Mucosa of descending colon (tissue), 3 donors: ENCODE results near the gene F10. TPM values are rescaled to one million over a fixed set of nuclear protein-coding genes. Genes with fewer than 3 reads are reported as not detected.

ENCODE experiments used
- ATAC-seq: fragments of 200-7000 bp; cut with Tn5 transposase; one replicate; pipeline ENCODE4 v1.9.1; 2020; ENCODE audit warnings: mild to moderate bottlenecking, moderate library complexity
- DNase-seq, 3 donors: peaks; one replicate each; pipeline ENCODE4 v3.0.0-alpha.2; 2020
- H3K36me3 ChIP-seq: fragments of 200-600 bp; one replicate; pipeline ENCODE4 v1.8.0; 2021; ENCODE audit warnings: low read depth, mild to moderate bottlenecking
- H3K4me1 ChIP-seq: fragments of 200-600 bp; one replicate; pipeline ENCODE4 v1.8.0; 2021; ENCODE audit warnings: low read depth, mild to moderate bottlenecking
- H3K4me3 ChIP-seq: fragments of 200-600 bp; one replicate; pipeline ENCODE4 v1.8.0; 2021; ENCODE audit warnings: mild to moderate bottlenecking
- H3K9me3 ChIP-seq: fragments of 200-600 bp; one replicate; pipeline ENCODE4 v1.8.0; 2021; ENCODE audit warnings: mild to moderate bottlenecking
- CTCF ChIP-seq: fragments of 200-600 bp; IDR thresholded peaks from one replicate; pipeline ENCODE4 v1.8.0; 2022; ENCODE audit warnings: antibody characterized with exemption, mild to moderate bottlenecking
- intact Hi-C, 2 donors: fragments of 100-400 bp; cut with DNase I in 1 of 2; cut with micrococcal nuclease in 1 of 2; formaldehyde crosslinking; loops; one replicate each; pipeline versions ENCODE4 v1.11.0 to v1.11.1; 2022; cut with DNase I, micrococcal nuclease
- total RNA-seq, 3 donors: library from RNA; stranded (reverse); fragmentation: NEBNext Ultra II Directional in 2 of 3; extraction: Animal tissue kit (Norgen Biotek cat#: 25700) in 2 of 3; gene quantifications; one replicate each; pipeline versions ENCODE4 v1.2.1 to v1.2.4, GENCODE V29; 2021 to 2023
- donor health status: DM: no; HTN: no; CAD: no; lungs with moderate emphysema.
- donor health status: DM: no; HTN: no; CAD: no.
- donor health status: DM: no; HTN: yes; CAD: no.

The F10 gene
- total RNA-seq, 3 donors from 2014 or later, result 1.3 to 3.5 (median 2.0) TPM

DNA sequence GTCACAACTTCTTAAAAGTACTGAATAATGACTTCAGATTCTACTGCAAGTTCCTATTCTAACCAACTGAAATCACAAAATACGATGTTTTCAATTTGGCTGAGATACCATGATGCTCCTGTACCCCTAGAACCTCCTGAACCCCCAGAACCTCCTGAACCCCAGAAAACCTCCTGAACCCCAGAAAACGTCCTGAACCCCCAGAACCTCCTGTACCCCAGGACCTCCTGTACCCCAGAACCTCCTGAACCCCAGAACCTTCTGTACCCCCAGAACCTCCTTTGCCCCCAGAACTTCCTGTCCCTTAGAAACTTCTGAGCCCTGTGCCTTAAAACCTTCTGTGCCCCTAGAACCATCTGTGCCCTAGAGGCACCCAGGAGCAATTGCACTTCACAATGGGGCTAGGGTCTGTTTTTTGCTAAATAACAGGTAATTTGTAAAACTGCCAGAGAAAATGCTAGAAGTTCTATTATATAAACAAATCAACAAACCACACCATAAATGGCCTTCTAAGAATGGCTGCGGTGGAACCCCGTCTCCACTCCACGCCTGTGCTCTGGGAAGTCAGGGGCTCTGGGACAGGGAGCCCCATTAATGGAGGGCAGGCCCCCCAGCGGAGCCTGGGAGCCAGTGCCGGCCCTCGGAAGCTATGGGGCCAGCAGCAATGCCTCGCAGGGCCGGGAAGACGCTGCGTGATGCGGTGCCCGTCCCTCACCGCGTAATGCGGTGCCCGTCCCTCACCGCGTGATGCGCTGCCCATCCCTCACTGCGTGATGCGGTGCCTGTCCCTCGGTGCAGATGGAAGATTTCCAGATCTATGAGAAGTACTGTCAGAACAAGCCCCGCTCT is 38.3 kb upstream of the F10 start:
- no peak for ATAC-seq
- Histone ChIP-seq H3K4me1 (no peaks in the 10 kb centered on the region), H3K9me3 (no peaks in the 10 kb centered on the region), H3K36me3 (no peaks in the 10 kb centered on the region), H3K4me3 (no peak overlapping the region)
- intact Hi-C loops, result no loop called here
- no peak for TF ChIP-seq CTCF
- peak in 1 of 3 donors; percentile 19 for DNase-seq

DNA sequence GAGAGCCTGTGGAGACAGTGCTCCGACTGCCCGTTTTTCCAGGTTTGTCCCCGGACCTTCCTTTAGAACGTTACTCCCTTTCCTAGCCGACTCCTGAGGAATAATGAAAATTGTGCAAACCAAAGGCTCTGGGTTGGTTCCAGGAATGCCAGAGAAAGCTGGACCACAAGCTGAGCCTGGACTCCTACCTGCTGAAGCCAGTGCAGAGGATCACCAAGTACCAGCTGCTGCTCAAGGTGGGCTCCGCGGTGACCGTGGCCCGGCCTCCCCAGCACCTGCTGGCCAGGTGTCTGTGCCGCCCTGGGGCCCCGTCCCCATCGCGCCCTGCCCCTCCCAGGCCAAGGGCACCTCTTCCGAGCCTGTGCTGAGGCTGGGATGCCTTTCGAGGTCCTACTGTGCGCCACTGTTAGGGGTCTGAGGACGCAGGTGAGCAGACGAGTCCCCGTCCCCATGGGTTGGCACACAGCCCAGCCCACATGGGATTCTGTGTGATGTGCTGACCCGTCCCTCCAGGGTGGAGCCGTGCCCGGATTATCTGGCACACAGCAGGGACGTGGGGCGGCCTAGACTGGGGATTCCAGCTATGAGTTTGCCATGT is 37.6 kb upstream of the F10 start:
- Histone ChIP-seq H3K4me1 (no peaks in the 10 kb centered on the region), H3K4me3 (no peak overlapping the region), H3K36me3 (no peaks in the 10 kb centered on the region), H3K9me3 (no peaks in the 10 kb centered on the region)
- ATAC-seq (no peak), DNase-seq (peak in 1 of 3 donors; percentile 30)
- no peak for TF ChIP-seq CTCF
- intact Hi-C loops, result no loop called here

DNA sequence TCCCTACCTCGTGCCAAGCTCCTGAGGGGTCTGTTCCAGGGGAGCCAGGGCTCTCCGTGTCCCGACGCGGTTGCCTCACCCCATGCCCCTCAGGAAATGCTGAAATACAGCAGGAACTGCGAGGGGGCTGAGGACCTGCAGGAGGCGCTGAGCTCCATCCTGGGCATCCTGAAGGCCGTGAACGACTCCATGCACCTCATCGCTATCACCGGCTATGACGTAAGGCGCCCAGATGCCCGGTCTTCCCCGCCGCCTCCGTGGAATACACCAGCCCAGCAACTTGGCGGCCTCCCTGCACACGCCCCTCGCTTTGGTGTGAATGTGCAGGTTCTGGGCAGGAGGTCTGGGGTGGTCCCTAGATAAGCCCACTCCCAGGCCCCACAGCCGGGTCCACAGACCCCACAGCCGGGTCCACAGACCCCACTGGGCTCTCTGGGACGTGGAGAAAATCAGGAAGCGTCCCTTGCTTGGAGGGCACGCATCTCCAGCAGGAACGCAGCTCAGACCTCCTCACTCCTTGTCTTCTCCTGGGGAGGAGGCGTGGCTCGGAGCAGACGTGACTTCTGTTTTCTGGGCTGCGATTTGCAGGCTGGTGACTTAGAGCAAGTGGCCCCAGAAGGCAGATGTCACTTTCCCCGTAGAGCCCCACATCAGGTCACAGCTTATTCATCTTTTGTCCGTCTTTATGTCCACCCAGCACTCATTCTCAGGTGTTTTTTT is 36.4 kb upstream of the F10 start:
- no peaks in the 10 kb centered on the region for H3K9me3 ChIP-seq
- peak in 1 of 3 donors; percentile 29 for DNase-seq
- no peak overlapping the region for H3K4me3 ChIP-seq
- intact Hi-C loops, result no loop called here
- ATAC-seq, result no peak
- no peaks in the 10 kb centered on the region for H3K4me1 ChIP-seq
- no peak for TF ChIP-seq CTCF
- no peaks in the 10 kb centered on the region for H3K36me3 ChIP-seq

- intact Hi-C loops, result no loop called here
- Histone ChIP-seq H3K4me3 (no peak overlapping the region), H3K4me1 (no peaks in the 10 kb centered on the region), H3K36me3 (no peaks in the 10 kb centered on the region), H3K9me3 (no peaks in the 10 kb centered on the region)
- no peak for ATAC-seq
- DNase-seq, result peak in 1 of 3 donors; percentile 38
- TF ChIP-seq CTCF, result no peak
These were observed 35.3 kb upstream of the F10 start for GRCh38 chr13:113086991-113087922.
